Effector CD4-positive, alpha-beta T cell (primary cell): ENCODE measurements around the gene ANKZF1.
A peak's percentile ranks its signal among the peaks of the same experiment; 100 is the strongest.
"Not testable (repeated sequence)": the region's sequence is repeated elsewhere in the genome, so short reads cannot be mapped to it uniquely, and the experiment has no call there.

Experiments
- DNase-seq: peaks from one replicate; pipeline ENCODE4 v3.0.0-alpha.2; 2020
- total RNA-seq: gene quantifications from one replicate; lab custom pipeline; 2026; lab: John Stamatoyannopoulos, UW

The ANKZF1 gene, protein sequence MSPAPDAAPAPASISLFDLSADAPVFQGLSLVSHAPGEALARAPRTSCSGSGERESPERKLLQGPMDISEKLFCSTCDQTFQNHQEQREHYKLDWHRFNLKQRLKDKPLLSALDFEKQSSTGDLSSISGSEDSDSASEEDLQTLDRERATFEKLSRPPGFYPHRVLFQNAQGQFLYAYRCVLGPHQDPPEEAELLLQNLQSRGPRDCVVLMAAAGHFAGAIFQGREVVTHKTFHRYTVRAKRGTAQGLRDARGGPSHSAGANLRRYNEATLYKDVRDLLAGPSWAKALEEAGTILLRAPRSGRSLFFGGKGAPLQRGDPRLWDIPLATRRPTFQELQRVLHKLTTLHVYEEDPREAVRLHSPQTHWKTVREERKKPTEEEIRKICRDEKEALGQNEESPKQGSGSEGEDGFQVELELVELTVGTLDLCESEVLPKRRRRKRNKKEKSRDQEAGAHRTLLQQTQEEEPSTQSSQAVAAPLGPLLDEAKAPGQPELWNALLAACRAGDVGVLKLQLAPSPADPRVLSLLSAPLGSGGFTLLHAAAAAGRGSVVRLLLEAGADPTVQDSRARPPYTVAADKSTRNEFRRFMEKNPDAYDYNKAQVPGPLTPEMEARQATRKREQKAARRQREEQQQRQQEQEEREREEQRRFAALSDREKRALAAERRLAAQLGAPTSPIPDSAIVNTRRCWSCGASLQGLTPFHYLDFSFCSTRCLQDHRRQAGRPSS
- total RNA-seq: 103 reads per million, percentile 83 among the genes with 10 or more reads in this experiment

DNA sequence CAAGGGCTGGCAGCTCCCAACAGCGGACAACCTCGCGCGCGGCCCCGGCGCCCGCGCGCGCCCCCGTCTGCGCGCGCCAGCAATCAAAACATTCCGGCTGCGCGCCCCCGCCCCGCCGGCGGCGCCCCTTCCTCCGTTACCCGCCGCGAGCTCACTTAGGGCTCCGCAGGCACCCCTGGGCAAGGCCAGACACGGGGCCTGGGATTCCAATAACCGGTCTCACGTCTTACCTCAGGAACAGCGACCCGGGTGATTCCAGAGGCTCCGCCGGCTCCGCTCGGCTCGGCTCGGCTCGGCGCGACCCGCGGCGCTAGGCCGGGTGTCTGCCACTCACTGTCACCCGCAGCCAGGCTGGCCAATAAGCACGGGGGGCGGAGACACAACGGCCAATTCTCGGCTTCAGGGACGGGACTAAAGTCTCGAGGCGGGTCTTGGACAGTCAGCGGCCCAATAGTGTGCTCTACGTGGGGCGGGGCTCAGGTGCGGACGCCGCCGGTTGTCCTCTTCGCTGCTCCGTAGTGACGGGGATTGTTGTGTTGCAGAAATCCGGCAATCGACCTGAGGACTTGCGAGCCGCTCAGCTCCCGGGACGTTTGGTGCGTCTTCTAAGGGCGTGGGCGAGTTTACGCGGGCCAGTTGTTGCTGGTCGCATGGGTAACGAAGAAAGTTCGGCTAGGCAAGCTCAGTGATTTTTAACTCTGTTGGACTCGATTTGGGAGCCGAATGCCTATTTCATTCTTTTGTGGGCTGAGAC is at the start of gene ANKZF1, which contains the start of gene ATG9A:
ANKZF1 (plus strand) TSS at position 502 of the 754 bp plus-strand sequence. CDS start 452 bp downstream, outside the sequence.
ATG9A (minus strand) TSS at position 332 of the 754 bp plus-strand sequence. CDS start 1,612 bp downstream, outside the sequence.
- peak; percentile 98 for DNase-seq

DNA sequence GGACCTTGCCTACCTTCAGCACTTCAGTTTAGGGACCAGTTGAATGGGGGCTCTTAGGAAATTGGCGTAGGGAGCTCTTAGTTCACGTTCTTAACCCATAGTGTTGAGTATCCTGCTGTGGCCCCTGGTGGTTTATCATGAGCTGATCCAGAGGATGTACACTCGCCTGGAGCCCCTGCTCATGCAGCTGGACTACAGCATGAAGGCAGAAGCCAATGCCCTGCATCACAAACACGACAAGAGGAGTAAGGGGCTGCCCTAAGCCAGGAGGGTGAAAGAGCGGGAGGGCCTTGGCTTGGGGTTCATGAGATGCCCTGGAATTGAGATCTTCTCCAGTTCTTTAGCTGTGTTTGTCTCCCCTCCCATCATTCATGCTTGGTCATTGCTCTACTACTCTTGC is 48.6 kb upstream of the ANKZF1 start:
- DNase-seq: no peak

DNA sequence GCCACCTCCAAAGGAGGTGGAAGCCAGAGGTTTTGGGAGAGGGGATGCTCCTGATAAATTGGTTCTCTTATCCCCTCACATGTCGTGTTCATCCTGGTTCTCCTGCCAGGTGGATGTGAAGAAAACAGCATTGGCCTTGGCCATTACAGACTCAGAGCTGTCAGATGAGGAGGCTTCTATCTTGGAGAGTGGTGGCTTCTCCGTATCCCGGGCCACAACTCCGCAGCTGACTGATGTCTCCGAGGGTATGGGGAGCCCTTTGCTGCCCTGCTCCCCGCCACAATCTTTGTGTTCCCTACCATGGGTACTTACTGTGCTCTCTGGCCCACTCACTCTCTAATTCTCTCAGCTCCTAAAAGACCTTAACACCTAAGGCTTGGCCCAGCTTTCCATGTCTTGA is 48.1 kb upstream of the ANKZF1 start:
- DNase-seq: no peak

DNA sequence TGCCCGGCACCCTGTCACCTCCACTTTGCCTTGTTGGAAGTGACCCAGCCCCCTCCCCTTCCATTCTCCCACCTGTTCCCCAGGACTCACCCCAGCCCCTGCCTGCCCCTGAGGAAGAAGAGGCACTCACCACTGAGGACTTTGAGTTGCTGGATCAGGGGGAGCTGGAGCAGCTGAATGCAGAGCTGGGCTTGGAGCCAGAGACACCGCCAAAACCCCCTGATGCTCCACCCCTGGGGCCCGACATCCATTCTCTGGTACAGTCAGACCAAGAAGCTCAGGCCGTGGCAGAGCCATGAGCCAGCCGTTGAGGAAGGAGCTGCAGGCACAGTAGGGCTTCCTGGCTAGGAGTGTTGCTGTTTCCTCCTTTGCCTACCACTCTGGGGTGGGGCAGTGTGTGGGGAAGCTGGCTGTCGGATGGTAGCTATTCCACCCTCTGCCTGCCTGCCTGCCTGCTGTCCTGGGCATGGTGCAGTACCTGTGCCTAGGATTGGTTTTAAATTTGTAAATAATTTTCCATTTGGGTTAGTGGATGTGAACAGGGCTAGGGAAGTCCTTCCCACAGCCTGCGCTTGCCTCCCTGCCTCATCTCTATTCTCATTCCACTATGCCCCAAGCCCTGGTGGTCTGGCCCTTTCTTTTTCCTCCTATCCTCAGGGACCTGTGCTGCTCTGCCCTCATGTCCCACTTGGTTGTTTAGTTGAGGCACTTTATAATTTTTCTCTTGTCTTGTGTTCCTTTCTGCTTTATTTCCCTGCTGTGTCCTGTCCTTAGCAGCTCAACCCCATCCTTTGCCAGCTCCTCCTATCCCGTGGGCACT is 47.1 kb upstream of the ANKZF1 start:
- DNase-seq: no peak

DNA sequence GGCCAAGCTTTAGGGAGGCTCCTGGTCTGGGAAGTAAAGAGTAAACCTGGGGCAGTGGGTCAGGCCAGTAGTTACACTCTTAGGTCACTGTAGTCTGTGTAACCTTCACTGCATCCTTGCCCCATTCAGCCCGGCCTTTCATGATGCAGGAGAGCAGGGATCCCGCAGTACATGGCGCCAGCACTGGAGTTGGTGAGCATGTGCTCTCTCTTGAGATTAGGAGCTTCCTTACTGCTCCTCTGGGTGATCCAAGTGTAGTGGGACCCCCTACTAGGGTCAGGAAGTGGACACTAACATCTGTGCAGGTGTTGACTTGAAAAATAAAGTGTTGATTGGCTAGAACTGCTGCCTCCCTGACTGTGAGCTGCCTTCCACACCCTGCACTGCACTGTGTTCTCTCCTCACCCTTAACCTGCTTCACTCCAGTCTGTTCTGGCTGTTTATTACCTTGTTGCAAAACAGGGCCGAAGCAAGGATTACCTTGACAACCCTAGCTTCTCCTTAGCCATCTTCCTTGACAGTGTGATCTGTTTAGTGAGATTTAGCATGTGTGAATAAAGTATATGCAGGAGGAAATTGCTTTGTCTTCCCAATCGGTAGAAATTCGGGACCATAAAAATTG is 46.3 kb upstream of the ANKZF1 start:
- DNase-seq: no peak

DNA sequence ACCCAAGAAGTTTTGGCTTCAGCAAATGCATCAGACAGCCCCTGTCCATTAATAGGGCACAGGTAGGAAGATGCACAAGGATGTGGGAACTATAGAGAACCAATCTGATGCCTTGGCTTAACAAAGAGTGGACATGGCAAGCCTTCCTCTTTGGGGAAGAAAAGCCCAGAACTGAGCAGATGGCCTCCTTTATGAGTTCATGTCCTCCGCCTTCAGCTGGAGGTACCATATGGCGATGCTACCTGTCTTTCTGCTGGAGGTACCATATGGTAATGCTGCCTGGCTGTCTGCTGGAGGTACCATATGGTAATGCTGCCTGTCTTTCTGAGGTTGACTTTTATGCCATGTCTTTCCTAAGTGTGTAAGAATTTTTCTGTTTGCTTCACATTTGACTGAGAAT is 45.5 kb upstream of the ANKZF1 start:
- DNase-seq: no peak

DNA sequence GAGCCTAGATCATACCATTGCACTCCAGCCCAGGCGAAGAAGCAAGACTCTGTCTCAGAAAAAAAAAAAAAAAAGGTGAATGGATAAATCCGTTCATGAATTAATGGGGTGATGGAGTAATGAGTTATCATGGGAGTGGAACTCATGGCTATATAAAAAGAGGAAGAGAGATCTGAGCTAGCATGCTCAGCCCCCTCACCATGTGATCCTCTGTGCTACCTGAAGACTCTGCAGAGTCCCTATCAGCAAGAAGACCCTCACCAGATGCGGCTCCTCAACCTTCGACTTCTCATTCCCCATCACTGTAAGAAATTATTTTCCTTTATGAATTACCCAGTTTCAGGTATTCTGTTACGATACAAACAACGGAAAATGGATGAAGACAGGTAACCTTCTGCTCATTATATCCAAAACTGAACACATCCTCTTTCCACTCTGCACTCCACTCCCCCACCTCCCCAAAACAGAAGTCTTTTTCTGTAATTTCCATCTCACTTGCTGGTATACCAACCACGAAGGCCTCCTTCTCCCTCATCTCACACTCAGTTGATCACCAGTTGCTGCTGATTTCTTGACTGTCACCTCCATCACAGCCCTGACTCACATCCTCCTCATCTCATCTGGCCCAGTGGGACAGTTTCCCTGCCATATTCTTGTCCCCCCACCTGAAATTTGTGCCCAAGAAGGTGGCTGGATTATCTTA is 42.7 kb upstream of the ANKZF1 start:
- no peak for DNase-seq

DNA sequence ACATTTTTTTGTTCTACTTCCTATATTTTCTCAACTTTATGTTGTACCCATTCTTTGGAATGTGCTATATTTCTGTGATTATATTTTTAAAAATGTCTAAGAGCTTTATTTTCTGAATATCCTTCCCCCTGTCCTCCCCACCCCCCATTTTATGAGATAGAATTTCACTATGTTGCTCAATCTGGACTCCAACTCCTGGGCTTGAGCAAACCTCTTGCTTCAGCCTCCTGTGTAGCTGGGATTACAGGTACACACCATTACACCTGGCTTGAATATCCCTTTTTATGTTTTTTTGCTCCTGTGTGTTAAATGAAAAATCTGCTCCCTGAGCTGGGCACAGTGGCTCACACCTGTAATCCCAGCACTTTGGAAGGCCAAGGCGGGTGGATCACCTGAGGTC is 32.2 kb upstream of the ANKZF1 start:
- no peak for DNase-seq

DNA sequence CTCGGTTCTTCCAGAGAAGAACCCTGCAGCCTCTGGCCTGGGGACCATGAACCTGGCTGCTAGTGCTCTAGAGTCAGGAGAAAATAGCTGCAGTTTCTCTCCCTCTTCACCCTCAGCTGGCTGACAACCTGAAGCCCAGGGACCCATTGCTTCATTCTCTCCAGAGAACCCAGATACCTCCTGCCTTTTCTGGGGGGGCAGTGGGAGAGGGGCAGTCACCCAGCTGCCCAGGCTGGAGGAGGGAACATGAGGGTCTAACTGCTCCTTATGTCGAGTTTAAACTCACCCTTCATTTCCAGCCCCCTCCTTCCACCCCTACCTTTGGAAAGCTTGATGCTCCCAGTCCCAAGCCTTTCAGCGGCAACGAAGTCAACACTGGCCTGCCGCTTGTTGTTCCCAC is 30.6 kb upstream of the ANKZF1 start:
- DNase-seq: no peak

DNA sequence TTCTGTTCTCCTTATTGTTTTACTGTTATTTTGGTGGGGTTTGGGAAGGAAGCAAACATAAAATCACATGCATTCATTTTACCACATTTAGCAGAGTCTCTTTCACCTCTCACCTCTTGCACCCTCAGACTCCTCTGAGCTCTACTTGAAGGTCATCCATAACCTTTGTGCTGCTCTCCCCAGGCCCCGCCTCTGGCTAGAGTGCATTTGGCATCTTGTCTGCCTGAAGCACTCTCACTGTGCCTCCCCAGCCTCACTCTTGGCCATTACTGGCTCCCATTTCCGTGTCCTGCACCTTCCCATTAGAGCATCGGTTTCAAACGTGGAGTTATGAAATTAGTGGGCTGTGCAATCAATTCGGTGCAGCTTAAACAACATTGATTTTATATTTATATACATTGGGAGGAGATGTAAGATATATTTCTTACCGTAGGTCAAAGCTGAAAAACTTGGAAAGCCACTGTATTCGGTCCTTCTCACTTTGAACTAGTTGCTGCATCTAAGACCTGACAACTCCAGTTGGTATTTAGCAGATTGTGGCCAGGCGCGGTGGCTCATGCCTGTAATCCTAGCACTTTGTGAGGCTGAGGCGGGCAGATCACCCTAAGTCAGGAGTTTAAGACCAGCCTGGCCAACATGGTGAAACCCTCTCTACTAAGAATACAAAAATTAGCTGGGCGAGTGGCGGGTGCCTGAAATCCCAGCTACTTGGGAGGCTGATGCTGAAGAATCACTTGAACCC is 30.0 kb upstream of the ANKZF1 start:
- DNase-seq: no peak

DNA sequence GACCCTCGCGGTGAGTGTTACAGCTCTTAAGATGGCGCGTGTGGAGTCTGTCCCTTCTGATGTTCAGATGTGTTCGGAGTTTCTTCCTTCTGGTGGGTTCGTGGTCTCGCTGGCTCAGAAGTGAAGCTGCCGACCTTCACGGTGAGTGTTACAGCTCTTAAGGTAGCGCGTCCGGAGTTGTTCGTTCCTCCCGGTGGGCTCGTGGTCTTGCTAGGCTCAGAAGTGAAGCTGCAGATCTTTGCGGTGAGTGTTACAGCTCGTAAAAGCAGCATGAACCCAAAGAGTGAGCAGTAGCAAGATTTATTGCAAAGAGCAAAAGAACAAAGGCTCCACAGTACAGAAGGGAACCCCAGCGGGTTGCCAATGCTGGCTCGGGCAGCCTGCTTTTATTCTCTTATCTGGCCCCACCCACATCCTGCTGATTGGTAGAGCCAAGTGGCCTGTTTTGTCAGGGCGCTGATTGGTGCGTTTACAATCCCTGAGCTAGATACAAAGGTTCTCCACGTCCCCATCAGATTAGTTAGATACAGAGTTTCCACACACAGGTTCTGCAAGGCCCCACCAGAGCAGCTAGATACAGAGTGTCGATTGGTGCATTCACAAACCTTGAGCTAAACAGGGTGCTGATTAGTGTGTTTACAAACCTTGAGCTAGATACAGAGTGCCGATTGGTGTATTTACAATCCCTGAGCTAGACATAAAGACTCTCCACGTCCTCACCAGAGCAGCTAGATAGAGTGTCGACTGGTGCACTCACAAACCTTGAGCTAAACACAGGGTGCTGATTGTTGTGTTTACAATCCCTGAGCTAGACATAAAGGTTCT is 28.9 kb upstream of the ANKZF1 start:
- DNase-seq: not testable (repeated sequence)

DNA sequence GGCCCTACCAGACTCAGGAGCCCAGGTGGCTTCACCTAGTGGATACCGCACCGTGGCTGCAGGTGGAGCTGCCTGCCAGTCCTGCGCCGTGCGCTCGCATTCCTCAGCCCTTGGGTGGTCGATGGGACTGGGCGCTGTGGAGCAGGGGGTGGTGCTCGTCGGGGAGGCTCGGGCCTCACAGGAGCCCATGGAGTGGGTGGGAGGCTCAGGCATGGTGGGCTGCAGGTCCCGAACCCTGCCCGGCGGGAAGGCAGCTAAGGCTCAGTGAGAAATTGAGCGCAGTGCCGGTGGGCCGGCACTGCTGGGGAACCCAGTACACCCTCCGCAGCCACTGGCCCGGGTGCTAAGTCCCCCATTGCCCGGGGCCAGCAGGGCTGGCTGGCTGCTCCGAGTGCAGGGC is 28.3 kb upstream of the ANKZF1 start:
- DNase-seq: not testable (repeated sequence)

DNA sequence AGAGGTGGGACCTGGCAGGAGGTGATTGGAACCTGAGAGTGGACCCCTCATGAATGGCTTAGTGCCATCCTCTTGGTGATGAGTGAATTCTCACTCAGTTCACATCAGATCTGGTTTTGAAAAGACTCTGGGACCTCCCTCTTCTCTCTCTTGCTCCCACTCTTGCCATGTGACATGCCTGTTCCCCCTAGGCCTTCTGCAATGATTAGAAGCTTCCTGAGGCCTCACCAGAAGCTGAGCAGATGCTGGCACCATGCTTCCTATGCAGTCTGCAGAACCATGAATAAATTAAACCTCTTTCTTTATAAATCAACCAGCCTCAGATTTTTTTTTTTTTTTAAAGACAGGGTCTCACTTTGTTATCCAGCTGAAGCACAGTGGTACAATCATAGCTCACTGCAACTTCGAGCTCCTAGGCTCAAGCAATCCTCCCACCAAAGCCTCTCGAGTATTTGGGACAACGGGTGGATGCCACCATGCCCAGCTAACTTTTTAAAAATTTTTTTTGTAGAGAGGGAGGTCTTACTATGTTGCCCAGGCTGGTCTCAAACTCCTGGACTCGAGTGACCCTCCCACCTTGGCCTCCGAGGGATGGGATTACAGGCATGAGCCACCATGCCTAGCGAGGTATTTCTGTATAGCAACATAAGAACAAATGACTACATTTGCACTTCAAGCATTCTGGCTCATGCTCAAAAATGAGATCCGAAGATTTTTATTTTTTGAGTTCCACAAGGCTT is 25.0 kb upstream of the ANKZF1 start:
- no peak for DNase-seq

DNA sequence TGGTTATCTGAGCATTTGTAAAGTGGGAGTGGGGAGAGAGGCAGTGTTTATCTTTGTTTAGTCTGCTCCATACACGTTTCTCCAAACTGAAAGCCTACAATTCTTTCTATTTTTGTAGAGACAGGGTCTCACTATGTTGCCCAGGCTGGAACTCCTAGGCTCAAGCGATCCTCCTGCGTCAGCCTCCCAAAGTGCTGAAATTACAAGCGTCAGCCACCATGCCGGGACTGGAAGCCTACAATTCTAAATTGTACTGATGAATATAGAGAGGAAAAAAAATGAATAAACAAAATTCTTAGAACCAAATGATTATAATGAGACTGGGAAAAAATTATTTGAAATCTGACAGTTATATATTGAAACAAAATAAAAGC is 24.5 kb upstream of the ANKZF1 start:
- no peak for DNase-seq

DNA sequence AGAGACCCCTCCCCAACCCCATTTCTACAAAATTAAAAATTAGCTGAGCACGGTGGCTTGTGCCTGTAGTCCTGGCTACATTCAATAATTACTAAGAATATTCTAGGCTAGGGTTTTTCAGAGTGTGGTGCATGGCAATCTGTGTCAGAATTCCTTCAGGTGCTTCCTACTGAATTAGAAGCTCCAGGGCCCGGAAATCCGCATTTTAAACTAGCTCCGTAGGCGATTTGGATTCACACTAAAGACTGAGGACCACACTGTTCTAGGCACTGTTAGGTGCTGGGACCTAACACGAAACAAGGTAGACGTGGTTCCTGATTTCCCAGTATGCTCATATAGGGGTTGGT is 23.7 kb upstream of the ANKZF1 start:
- DNase-seq: no peak

DNA sequence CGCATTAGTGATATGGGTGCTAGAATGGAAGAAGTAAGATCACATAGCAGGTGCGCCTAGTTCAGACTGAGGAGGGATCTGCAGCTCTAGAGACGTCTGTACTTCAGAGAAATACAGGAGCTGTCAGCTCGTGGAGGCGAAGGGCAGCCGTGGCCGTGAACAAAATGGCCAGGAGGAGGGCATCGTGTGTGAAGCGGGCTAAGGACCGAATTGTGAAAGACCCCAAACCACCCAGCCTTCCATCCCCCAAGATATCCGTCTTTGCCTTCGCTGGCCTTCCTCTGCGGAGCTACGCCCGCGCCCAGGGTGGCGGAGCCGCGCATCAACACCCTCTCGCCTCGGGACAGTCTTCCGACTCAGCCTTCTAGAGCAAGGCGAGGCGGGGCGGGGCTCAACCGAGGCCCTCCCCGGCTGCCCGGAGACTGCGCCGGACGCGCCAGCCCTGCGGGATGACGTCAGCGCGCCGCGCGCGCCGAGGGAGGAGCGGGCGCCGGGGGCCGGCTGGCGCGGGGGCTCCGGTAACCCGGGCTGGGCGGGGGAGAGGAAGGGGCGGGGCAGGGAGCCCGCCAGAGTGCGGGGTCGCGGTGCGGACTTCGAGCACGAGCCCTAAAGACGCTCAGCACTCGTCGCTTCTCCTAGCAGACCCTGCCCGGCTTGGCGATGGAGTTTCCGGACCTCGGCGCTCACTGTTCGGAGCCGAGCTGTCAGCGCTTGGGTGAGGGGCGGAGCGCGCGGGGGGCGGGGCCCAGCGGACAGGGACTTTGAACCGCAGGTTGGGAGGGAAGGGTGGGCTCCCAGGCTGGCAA is 23.1 kb upstream of the ANKZF1 start, which contains the start of gene ZFAND2B:
ZFAND2B (plus strand) TSS at position 455 of the 806 bp plus-strand sequence; CDS start at position 661, 206 bp downstream.
- peak; percentile 94 for DNase-seq

DNA sequence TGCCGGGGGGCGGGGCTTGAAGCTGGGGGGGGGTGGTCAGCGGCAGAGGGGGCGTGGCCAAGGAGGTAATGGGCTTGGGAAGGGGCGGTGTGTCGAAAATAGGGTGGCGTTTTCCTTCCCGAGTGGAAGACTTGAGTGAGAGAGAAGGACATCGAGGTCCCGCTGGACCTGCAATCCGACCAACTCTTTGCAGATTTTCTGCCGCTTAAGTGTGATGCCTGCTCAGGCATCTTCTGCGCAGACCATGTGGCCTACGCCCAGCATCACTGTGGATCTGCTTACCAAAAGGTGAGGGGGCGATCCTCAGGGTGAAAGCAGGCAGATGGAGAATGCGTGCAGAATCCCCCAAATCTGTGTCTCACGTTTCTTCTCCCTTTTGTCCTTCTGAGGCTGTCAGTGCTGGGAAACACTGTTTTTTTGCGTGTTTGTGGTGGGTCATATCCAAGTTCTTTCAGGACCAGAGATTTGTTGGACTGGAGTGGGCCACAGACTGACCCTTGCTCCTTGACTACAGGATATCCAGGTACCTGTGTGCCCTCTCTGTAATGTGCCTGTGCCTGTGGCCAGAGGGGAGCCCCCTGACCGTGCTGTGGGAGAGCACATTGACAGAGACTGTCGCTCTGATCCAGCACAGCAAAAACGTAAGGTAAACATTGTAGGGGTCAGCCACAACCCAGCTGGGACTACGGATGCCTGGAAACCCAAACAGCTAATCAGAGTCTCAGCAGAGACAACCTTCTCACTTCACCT is 22.3 kb upstream of the ANKZF1 start:
- no peak for DNase-seq
